GM19438 (cell line): ENCODE data around the gene C3orf80.
A peak's percentile ranks its signal among the peaks of the same experiment; 100 is the strongest.
"Not testable (repeated sequence)": the region's sequence is repeated elsewhere in the genome, so short reads cannot be mapped to it uniquely, and the experiment has no call there.

ENCODE experiments used
- ATAC-seq: cut with Tn5 transposase; IDR thresholded peaks from one replicate; pipeline ENCODE4 v1.9.1; 2021; ENCODE audit warnings: low read depth; ENCODE audit not compliant: unreplicated experiment

Gene C3orf80

DNA sequence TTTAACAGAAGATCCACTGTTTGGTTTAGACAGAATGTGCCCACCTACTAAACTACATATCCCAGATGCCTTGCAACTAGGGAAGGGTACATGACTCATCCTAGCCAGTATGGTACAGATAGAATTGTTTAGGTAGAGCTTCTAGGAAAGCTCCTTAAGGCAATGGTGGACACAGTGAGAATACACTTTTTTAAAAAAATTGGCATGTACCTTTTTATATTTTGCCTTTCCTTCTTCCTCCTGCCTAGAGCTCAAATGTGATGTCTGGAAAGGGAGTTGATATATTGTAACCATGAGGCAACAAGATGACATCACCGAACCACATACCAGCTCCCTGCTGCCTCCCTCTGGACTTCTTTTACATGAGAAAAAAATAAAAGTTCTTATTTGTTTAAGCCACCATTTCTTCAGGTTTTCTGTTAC is 14.4 kb upstream of the C3orf80 start:
- no peak for ATAC-seq

DNA sequence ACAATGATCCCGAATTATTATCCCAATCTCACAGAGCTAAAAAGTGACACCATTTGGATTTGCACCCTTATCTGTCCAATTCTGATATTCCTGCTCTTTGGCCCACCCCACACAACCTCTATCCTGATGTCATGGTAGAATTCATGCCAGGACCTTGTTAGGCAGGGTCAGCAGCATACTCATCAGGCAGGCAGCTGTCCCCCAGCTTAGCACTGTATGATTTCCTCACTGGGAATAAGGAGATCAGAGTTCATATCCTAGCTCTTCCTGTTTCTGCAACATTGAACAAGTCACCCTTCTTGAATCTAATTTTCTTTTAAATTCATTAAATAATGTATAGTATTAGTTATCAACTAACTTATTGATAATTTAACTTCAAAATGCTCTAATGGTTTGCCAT is 12.0 kb upstream of the C3orf80 start:
- ATAC-seq = no peak

DNA sequence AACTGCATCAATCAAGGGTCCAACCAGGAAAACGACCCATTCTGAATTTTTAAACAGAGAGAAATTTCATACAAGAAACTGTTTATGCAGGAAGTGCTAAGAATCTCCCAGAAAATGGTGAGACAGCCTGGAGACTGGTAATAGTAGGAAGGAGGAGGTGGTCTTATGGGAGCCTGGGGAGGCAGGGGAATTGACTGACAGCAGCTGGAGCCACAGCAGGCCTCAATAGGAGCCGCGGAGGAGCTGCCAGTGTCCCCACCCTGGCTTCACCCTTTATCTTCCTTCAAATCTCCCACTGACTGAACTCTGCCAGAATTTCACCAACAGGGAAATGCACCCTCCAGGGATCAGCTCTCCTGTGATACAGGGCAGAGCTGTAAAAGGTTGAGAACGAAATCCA is 7.5 kb upstream of the C3orf80 start:
- ATAC-seq = no peak

DNA sequence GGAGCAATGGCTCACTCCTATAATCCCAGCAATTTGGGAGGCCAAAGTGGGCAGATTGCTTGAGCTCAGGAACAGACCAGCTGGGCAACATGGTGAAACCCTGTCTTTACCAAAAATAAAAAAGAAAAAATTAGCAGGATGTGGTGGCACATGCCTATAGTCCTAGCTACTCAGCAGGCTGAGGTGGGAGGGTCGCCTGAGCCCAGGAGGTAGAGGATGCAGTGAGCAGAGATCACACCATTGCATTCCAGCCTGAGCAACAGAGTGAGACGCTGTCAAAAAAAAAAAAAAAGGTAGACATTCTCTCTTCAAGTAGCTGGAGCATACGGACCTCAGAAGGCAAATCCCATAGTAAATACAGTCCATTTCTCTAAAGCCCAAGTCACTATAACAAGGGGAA is 7.1 kb upstream of the C3orf80 start:
- no peak for ATAC-seq

DNA sequence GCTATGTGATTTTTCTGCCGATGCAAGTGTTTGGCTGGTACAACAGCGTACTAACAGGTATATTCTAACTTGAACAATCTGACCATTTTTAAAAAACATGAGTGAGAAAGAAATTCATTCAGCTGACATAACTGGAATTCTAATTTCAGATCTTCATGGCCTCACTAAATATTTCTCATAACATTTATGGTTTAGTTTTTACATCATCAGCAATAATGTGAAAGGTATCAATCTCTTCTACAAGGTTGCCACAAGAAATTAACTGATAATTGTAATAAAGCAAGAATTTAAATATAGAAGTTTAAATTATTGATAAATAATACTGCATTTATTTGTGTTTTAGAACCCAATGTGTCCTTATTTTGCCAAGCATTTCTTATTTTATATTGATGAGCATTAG is 5.2 kb upstream of the C3orf80 start:
- ATAC-seq = no peak

DNA sequence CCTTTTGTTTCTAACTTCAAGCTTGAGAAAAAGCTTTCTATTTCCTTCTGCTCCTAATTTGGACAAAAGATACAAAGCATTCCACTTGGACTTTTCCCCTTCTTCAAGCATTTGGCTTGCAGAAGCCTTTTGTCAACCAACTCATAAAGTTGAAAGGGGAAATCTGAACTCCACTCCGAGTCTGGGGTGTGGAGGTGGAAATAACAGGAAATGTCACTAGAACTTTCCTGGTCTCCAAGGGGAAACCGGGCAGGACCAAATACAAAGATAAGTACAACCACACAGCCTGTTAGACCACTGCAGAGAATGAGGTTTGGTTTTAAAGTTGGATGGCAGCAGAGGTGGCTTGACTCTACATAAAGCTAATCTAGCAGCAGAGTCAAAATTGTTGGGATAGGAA is 4.2 kb upstream of the C3orf80 start:
- ATAC-seq = no peak

DNA sequence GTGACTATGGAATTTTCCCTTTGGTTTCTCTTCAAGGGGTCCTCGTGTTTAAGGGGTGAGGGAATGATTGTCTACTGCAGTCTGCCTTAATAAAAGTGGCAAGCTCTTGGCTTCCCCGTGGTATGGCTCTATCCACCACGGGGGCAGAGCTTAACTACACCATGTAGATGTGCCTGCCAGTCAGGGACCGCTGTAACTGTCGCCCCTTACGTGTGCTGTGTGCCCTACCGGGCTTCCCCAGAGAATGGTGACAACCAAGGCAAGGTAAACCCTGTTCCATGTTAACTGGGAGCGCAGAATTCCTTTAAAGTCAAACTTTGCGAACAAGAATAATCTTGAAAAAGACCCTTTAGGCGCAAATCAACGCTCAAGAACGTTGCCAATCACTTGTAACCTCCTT is 966 bp upstream of the C3orf80 start:
- ATAC-seq = no peak

DNA sequence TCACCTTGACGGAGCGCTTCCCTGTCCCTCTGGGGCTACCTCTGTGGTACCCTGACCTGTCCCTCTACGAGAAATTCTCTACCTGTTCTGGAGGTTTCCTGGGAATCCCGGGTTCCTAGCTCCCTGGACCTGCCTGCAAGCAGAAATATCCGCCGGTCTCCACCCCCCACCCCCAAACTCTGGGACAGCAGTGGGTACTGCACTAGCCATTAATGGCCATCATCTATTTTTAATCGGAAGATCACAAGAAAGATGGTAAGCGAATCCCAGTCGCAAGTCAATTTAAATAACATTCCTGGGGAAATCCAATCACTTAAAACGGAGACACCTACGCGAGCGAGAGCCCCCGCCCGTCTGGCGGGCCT is 429 bp upstream of the C3orf80 start:
- ATAC-seq = no peak

DNA sequence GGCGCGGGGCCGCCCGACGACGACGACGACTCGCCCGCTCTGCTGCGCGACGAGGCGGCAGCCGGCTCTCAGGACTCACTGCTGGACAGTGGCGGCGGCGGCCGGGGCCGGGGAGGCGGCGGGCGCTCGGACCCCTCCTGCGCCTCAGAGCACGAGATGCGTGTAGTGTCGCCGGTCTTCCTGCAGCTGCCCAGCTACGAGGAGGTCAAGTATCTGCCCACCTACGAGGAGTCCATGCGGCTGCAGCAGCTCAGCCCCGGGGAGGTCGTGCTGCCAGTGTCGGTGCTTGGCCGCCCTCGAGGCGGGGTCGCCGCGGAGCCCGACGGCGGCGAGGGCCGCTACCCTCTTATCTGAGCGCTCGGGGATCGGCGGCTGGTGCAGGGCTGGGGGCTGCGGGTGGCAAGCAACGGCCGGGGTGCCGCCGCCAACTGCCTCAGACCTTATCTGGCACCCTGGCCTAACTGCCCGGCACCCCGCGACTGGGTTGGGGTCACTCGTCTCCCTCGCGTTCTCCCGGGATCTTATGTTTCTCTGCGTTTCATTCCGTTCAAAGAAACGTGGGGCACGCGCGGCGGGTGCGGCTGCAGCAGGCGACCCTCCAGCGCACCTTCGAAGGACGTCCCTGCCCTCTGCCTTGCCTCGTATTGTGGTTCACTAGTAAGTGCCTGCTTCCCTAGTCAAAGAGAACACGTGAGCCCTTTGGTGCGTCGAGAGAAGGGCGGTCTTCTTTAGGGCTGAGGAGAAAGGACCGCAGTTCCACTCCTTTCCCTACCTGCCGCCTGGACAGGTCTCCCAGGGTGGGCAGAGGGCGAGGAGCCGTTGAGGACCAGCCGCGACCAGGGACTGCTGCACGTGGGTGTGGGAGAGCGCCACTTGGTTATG is 1.0 kb downstream of the C3orf80 start:
- peak; percentile 35 for ATAC-seq

DNA sequence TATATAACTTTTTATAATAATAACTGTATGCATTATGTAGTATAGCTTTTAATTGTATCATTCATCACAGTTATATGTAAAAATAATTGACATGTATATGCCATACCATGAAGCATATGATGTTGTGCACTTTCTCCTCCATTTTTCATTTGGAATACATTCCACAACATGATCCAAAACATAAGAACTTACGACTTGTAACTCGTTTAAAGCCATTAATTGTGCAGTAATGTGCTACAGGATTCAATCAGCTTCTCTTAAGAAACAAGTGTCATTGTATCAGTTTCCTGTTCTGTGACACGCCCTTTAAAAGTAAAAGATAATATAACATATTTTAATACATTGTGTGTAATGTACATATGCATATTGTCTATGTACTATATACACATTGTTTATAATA is 2.2 kb downstream of the C3orf80 start:
- ATAC-seq = no peak

DNA sequence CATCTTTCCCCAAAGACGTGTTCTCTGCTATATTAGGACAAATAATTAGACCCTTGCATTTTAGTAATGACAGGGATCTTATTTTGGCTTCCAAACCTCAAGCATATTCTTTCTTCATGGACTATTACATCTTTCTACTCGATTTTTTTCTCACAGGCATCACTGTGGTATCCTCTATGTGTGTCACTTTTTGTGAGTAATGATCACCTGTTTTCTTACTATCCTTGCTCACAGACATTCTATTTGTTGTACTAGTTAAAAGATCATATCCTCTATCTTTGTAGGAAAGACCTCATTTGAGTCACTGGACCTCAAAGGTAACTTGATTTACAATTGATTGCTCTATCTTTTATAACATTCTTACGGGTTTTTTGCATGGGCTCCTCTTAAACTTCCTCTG is 6.8 kb downstream of the C3orf80 start:
- ATAC-seq = no peak

DNA sequence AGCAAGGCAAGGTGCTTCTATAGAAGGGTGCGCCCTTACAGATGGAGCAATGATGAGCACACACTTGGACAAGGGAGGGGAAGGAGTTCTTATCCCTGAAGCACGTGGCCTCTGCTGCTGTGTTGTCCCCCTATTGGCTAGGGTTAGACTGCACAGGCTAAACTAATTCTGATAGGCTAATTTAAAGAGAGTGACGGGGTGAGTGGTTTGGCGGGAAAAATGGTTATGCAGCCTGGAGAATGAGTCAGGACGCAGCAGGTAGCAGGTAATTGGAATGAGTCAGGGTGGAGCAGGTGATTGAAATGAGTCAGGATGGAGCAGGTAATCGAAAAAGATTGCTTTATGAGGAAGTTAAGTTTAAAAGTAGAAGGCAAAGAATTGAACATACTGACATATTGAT is 15.5 kb downstream of the C3orf80 start:
- not testable (repeated sequence) for ATAC-seq

DNA sequence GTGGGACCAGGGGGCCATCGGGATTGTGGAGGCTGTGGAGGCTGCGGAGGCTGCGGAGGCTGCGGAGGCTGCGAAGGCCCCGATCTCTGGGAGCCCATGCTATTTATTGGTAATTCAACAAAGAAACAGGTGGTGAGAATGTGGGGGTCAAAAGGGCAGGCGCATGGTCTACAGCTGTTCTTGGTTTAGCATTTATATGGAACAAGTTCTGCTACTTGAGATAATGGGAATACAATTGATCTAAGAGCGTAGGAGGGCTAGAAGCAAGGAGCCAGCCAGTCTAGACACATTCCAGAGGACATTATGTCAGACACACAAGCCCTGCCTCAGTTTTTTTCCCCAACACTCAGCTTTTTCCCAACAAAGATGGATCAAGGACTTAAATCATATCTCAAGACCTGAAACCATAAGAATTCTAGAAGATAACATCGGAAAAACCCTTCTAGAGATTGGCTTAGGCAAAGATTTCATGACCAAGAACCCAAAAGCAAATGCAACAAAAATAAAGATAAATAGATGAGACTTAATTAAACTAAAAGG is 20.1 kb downstream of the C3orf80 start:
- no peak for ATAC-seq

DNA sequence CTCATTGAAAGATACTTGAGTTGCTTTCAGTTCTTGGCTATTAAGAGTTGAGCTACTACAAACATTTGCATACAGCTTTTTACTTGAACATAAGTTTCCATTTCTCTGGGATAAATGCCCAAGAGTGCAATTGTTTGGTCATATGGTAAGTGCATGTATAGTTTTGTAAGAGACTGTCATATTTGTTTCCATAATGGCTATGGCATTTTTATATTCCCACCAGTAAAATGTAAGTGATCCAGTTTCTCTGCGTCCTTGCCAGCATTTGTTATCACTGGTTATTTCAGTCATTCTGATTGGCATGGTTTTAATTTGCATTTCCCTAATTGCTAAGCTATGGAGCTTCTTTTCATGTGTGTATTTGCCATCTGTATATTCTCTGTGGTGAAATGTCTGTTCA is 22.5 kb downstream of the C3orf80 start:
- no peak for ATAC-seq

DNA sequence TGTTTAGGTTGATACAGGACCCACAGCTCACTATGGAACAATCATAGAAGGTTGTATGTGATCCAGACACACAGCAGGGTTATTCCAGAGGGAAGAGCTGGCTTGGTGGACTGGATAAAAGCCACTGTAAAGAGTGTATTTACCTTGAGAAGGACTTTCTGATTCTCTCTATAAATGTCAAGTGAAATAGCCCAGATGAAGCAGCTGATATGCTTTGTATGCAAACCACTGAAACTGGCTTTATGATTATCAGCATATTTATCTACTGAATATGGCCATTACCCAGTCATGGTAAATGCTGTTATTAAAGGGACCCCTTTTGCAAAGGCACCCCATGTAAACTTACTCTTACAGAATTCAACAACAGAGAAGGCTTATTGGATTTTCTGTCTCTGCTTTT is 28.1 kb downstream of the C3orf80 start:
- no peak for ATAC-seq

DNA sequence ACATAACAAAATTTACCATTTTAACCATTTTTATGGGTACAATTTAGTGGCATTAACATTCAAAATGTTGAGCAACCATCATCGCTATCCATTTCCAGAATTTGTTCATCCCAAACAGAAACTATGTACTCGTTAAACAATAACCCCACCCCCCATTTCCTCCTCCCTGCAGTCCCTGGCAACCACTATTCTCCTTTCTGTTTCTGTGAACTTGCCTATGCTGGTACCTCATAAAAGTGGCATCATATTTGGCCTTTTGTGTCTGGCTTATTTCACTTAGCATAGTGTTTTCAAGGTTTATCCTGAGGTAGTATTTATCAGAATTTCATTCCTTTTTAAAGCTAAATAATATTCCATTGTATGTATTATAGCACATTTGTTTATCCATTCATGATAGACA is 32.4 kb downstream of the C3orf80 start:
- no peak for ATAC-seq

DNA sequence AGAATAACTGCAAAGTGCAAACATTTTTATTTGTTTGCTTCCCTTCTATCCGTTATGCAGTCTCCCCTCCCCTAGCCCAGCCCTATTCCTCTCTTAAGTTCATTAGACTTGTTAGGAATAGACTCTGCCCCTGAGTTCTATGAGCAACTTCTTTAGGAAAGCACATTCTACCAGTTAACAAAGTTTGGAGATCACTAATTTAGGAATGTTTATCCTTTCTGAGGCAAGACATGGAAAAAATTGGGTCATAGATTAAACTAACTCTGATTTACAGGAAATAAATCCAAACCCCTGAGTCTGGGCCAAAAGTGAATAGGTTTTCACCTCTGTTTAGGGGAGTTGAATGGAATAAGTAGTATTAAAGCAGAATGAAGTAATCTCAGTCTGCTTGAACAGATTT is 34.4 kb downstream of the C3orf80 start:
- ATAC-seq = no peak

DNA sequence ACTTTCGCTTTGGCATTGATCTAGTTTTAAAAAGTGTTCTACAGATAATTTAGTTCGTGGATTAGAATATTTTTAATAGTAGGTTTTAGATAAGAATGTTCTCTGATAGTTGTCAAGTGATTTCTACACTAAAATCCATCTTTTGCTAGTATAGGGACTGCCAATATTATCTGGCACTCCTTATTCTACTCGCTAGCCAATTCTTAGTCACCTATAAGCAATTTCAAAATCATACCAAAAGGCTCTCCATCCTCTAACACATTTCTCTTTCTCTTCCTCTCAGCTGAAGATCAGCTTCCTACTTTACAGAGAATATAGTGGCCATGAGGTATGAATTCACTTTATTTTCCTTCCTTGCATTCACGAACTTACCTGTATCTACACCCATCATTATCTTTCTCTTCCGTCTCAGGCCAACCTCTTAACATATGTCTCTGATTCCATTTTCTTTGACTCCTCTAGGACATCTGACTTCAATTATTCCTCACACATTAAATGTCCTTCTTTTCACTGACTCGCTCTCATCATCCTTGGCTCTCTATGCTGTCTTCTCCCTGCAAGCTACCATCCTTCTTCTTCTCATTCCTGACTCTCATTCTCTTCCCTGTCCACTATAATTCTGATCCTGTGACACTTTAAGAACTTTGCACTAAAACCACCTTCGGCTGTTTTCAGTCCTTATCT is 35.5 kb downstream of the C3orf80 start:
- no peak for ATAC-seq

DNA sequence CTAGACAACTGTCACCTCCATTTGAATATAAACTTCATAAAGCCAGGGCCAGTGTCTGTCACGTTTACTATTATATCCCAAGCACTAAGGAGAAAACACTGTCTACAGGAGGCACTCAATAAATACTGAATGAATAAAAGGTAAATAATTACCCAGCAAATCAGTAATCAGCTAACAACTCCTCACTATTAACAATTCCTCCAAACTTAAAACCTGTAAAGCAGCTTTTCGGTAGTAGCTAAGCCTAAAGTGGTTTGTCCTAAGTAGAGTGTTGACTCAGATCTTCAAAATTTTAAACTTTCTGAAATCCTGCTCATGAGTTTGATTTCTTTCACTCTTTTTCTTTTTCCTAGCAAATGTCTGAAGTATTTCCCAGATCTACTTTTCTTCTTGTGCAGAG is 39.9 kb downstream of the C3orf80 start:
- ATAC-seq = no peak
